NK-92 (cell line): ENCODE results near the gene ZNF768.

Experiments used
- DNase-seq: peaks from one replicate; lab custom pipeline; 2025; ENCODE audit not compliant: unreplicated experiment; lab: John Stamatoyannopoulos, UW

The ZNF768 gene

GRCh38 chr16:30526137-30526822, at the start of gene ZNF768:
ZNF768 (minus strand) TSS chr16:30526566; CDS start chr16:30526413, 153 bp downstream.
- DNase-seq, result no peak

- DNase-seq, result no peak
These were observed 48.3 kb upstream of the ZNF768 start for GRCh38 chr16:30574678-30575077.

GRCh38 chr16:30571445-30572322, 45.3 kb upstream of the ZNF768 start, which contains the start of gene ZNF688:
ZNF688 (minus strand) TSS chr16:30571714; CDS start chr16:30571629, 85 bp downstream.
- DNase-seq, result peak; percentile 79

- no peak for DNase-seq
These were observed 44.5 kb upstream of the ZNF768 start for GRCh38 chr16:30570636-30571444.

GRCh38 chr16:30569746-30570635, 43.6 kb upstream of the ZNF768 start:
- DNase-seq, result no peak

GRCh38 chr16:30569281-30569680, 42.9 kb upstream of the ZNF768 start:
- DNase-seq, result no peak

GRCh38 chr16:30567991-30568638, 41.7 kb upstream of the ZNF768 start:
- no peak for DNase-seq

- no peak for DNase-seq
These were observed 41.0 kb upstream of the ZNF768 start for GRCh38 chr16:30567160-30567990.

- DNase-seq, result no peak
These were observed 40.2 kb upstream of the ZNF768 start for GRCh38 chr16:30566531-30566930.

GRCh38 chr16:30565984-30566383, 39.6 kb upstream of the ZNF768 start:
- no peak for DNase-seq

GRCh38 chr16:30565526-30565925, 39.2 kb upstream of the ZNF768 start:
- DNase-seq, result no peak

GRCh38 chr16:30562021-30562420, 35.7 kb upstream of the ZNF768 start:
- no peak for DNase-seq

GRCh38 chr16:30561089-30561816, 34.9 kb upstream of the ZNF768 start:
- no peak for DNase-seq

GRCh38 chr16:30559690-30560089, 33.3 kb upstream of the ZNF768 start:
- no peak for DNase-seq

- no peak for DNase-seq
These were observed 32.5 kb upstream of the ZNF768 start for GRCh38 chr16:30558789-30559377.

- DNase-seq, result peak; percentile 48
These were observed 31.8 kb upstream of the ZNF768 start, which contains the start of gene ZNF764 for GRCh38 chr16:30557957-30558788. ZNF764 (minus strand) TSS chr16:30558374; CDS start chr16:30558182, 192 bp downstream.

GRCh38 chr16:30557707-30557956, 31.3 kb upstream of the ZNF768 start:
- no peak for DNase-seq
